HepG2 (cell line): ENCODE results near the gene GLUD1. TPM values are rescaled to one million over a fixed set of nuclear protein-coding genes. Genes with fewer than 3 reads are reported as not detected.

Experiments
- ATAC-seq: fragments of 200-7000 bp; cut with Tn5 transposase; 3 replicates; pipeline ENCODE4 v1.9.1; 2020; ENCODE audit warnings: mild to moderate bottlenecking, moderate library complexity
- BruUV-seq: library from RNA; stranded (reverse); fragments of 400-500 nt; replicated peaks from 2 replicates; lab custom pipeline; 2021; lab: Mats Ljungman, UMichigan
- CTCF ChIA-PET: fragments of 300-600 bp; formaldehyde crosslinking; extraction: SDS; loops from one replicate; lab custom pipeline; 2021; ENCODE audit warnings: low total read pairs, inconsistent platforms, low intra/inter-chr PET ratio; lab: Yijun Ruan, JAX
- POLR2A ChIA-PET: fragments of 350-600 bp; sonication (Branson Sonifier 250); formaldehyde crosslinking; loops from one replicate; lab custom pipeline; 2020; ENCODE audit warnings: antibody characterized with exemption, inconsistent platforms; lab: Yijun Ruan, JAX
- DNase-seq: peaks from one replicate; pipeline ENCODE4 v3.0.0-alpha.2; 2015; ENCODE audit warnings: low spot score
- FAIRE-seq: peaks from 3 replicates; lab custom pipeline; 2011; peaks lifted over from hg19 to GRCh38; lab: Jason Lieb, UNC
- H2AFZ ChIP-seq: one replicate; pipeline ENCODE4 v1.6.1; 2011; ENCODE audit warnings: low read length, inconsistent platforms
- H3K27ac ChIP-seq: fragments of 300-600 bp; 3 replicates; pipeline ENCODE4 v1.8.0; 2011; ENCODE audit warnings: mixed run types, mild to moderate bottlenecking, mixed read lengths, low read length, inconsistent platforms; ENCODE audit not compliant: insufficient read depth; ENCODE audit errors: extremely low read length
- H3K27me3 ChIP-seq, 2 experiments: fragments of 200-600 bp in 1 of 2; 2 replicates in 1 of 2; 3 replicates in 1 of 2; pipeline versions ENCODE4 v1.6.0 to v1.8.0; 2011; ENCODE audit warnings: low read length in 2 of 2, mild to moderate bottlenecking in 2 of 2, moderate library complexity in 2 of 2, inconsistent platforms in 1 of 2; ENCODE audit not compliant: insufficient read depth in 2 of 2, control insufficient read depth in 1 of 2
- H3K36me3 ChIP-seq, 2 experiments: fragments of 200-600 bp in 1 of 2; replicated peaks in 1 of 2; 2 replicates in 1 of 2; 3 replicates in 1 of 2; pipeline versions ENCODE4 v1.5.1 to v1.8.0; 2011; ENCODE audit warnings: low read length in 2 of 2, inconsistent platforms in 1 of 2; ENCODE audit not compliant: insufficient read depth in 2 of 2, control insufficient read depth in 1 of 2
- H3K4me1 ChIP-seq: 2 replicates; pipeline ENCODE4 v1.5.1; 2012; ENCODE audit warnings: low read length, inconsistent platforms; ENCODE audit not compliant: insufficient read depth
- H3K4me2 ChIP-seq: 2 replicates; pipeline ENCODE4 v1.6.0; 2011; ENCODE audit warnings: low read depth, low read length, inconsistent platforms
- H3K4me3 ChIP-seq, 3 experiments: fragments of 200-600 bp in 1 of 3; sonication (generic), shearing (Covaris generic) in 1 of 3; replicated peaks in 1 of 3; 2 replicates each; pipeline ENCODE4 v1.5.1; 2011 to 2016; ENCODE audit warnings: low read length in 3 of 3, inconsistent platforms in 2 of 3, low read depth in 2 of 3, mild to moderate bottlenecking in 2 of 3, control low read depth in 1 of 3, mixed read lengths in 1 of 3; ENCODE audit not compliant: insufficient read depth in 1 of 3
- H3K79me2 ChIP-seq: one replicate; pipeline ENCODE4 v1.6.1; 2011; ENCODE audit warnings: low read length, inconsistent platforms; ENCODE audit not compliant: insufficient read depth
- H3K9ac ChIP-seq: 2 replicates; pipeline ENCODE4 v1.6.0; 2011; ENCODE audit warnings: mild to moderate bottlenecking, low read depth, low read length, inconsistent platforms; ENCODE audit not compliant: insufficient read depth
- H3K9me3 ChIP-seq: 2 replicates; pipeline ENCODE4 v1.5.1; 2012; ENCODE audit warnings: mild to moderate bottlenecking, low read length
- H4K20me1 ChIP-seq: 2 replicates; pipeline ENCODE4 v1.6.0; 2011; ENCODE audit warnings: inconsistent platforms, mild to moderate bottlenecking, low read length, moderate library complexity; ENCODE audit not compliant: insufficient read depth
- GMEB2 ChIP-seq: IDR thresholded peaks from 2 replicates; pipeline ENCODE4 v1.6.1; 2016; ENCODE audit warnings: missing biosample characterization, missing genetic modification reagents, low read depth
- HBP1 ChIP-seq: IDR thresholded peaks from 2 replicates; pipeline ENCODE4 v1.6.1; 2016; ENCODE audit warnings: low read depth, control low read depth
- JUND ChIP-seq: sonication (generic); formaldehyde crosslinking; IDR thresholded peaks from 2 replicates; pipeline ENCODE4 v1.8.0; 2022; ENCODE audit warnings: mild to moderate bottlenecking, missing genetic modification reagents
- NKX3-1 ChIP-seq: sonication (generic); formaldehyde crosslinking; IDR thresholded peaks from 2 replicates; pipeline ENCODE4 v1.5.0; 2020; ENCODE audit warnings: missing genetic modification reagents
- NONO ChIP-seq, 2 experiments: fragments of 450-650 bp in 1 of 2; sonication (generic) in 1 of 2; formaldehyde crosslinking in 1 of 2; IDR thresholded peaks in 1 of 2; conservative IDR thresholded peaks in 1 of 2; 2 replicates each; pipeline versions ENCODE4 v1.6.1 to v1.8.0; 2017 to 2022; ENCODE audit warnings: mild to moderate bottlenecking in 1 of 2, missing genetic modification reagents in 1 of 2, moderate library complexity in 1 of 2
- POLR2A ChIP-seq, 2 experiments: IDR thresholded peaks; 2 replicates each; pipeline ENCODE4 v1.6.1; 2011; ENCODE audit warnings: low read depth in 2 of 2, low read length in 2 of 2, mild to moderate bottlenecking in 1 of 2, moderate library complexity in 1 of 2; ENCODE audit not compliant: insufficient read depth in 1 of 2
- SCMH1 ChIP-seq: sonication (generic); formaldehyde crosslinking; IDR thresholded peaks from 2 replicates; pipeline ENCODE4 v1.9.0; 2021; ENCODE audit warnings: missing genetic modification reagents, mild to moderate bottlenecking, borderline replicate concordance
- ZBTB7B ChIP-seq: sonication (generic); formaldehyde crosslinking; IDR thresholded peaks from 2 replicates; pipeline ENCODE4 v1.4.0; 2020; ENCODE audit warnings: missing genetic modification reagents
- ZMAT3 ChIP-seq: sonication (generic); formaldehyde crosslinking; conservative IDR thresholded peaks from 2 replicates; pipeline ENCODE4 v1.7.0; 2021; ENCODE audit warnings: missing genetic modification reagents
- ZSCAN12 ChIP-seq: sonication (generic); formaldehyde crosslinking; IDR thresholded peaks from 2 replicates; pipeline ENCODE4 v1.9.0; 2021; ENCODE audit warnings: mild to moderate bottlenecking, missing genetic modification reagents
- WGBS: methylation state at CpG from one replicate; pipeline ENCODE4 v1.1.6; 2017; ENCODE audit warnings: low lambda C conversion rate; 5-methylcytosine and 5-hydroxymethylcytosine counted together
- in situ Hi-C: cut with HindIII; loops from 2 replicates; pipeline ENCODE4 v1.10.0; 2017; ENCODE audit warnings: low pct_unique_long_range_greater_than_20kb; ENCODE audit not compliant: extremely low pct_ligation_motif_present
- intact Hi-C: fragments of 100-400 bp; cut with micrococcal nuclease; formaldehyde crosslinking; loops from one replicate; pipeline ENCODE4 v1.10.0; 2022; ENCODE audit not compliant: unreplicated experiment
- polyA plus RNA-seq, 8 experiments: library from polyadenylated mRNA; depleted of rRNA in 3 of 8; stranded (reverse) in 7 of 8; unstranded in 1 of 8; fragments of >200 nt; fragmentation: Illumina TruSeq in 4 of 8; extraction: Trizol in 4 of 8; gene quantifications; 2 replicates each; pipeline versions ENCODE4 v1.2.1 to v1.2.3, GENCODE V29; 2011 to 2016; ENCODE audit warnings: low read depth in 4 of 8, missing spikeins in 1 of 8, mixed read lengths in 1 of 8; ENCODE audit not compliant: insufficient read depth in 1 of 8
- total RNA-seq, 5 experiments: library from RNA; depleted of rRNA; stranded (reverse); fragments of >200 nt; fragmentation: Illumina TruSeq; extraction: Trizol; gene quantifications; 2 replicates each; pipeline ENCODE4 v1.2.3, GENCODE V29; 2016; ENCODE audit warnings: low read depth in 1 of 5

GLUD1 gene
- total and polyA plus RNA-seq, 2 of the 13 experiments (the other 11 are each of a cell fraction or from before 2014, with no cell fraction given): 301 to 798 TPM

GRCh38 chr10:87058171-87058570 lies 36.5 kb downstream of the GLUD1 start:
- no TSS peak for BruUV-seq

GRCh38 chr10:87054373-87055295 lies 40.0 kb downstream of the GLUD1 start:
- CTCF ChIA-PET: no interaction called here
- peak; percentile 33 for ATAC-seq

More at GRCh38 chr10:87058171-87058570, 36.5 kb downstream of the GLUD1 start:
- Histone ChIP-seq H3K9ac (no peak overlapping the region), H3K4me1 (peaks cover 22% of the 10 kb centered on the region), H3K27ac (no peak overlapping the region), H3K27me3 (no peaks in the 10 kb centered on the region), H3K79me2 (no peaks in the 10 kb centered on the region), H3K36me3 (peaks cover 31 to 88% of the 10 kb centered on the region in 2 experiments), H3K4me2 (no peak overlapping the region), H4K20me1 (no peaks in the 10 kb centered on the region; the same call in none of the 2 replicates), H3K4me3 (no peak overlapping the region), H2AFZ (no peak overlapping the region), H3K9me3 (no peaks in the 10 kb centered on the region)
- in situ Hi-C loops: no loop called here
- 100% methylated on average over 1 of the region's 1 CpG for WGBS
- FAIRE-seq (no peak), ATAC-seq (no peak), DNase-seq (no peak)
- CTCF ChIA-PET: no interaction called here
- intact Hi-C loops: no loop called here
- POLR2A ChIA-PET: no interaction called here
- no peak for TF ChIP-seq ZSCAN12
- TF ChIP-seq GMEB2 (CRISPR knock-in tag): no peak
- TF ChIP-seq ZMAT3 (CRISPR knock-in tag): no peak
- no peak for TF ChIP-seq NKX3-1 (CRISPR knock-in tag)
- TF ChIP-seq ZBTB7B (CRISPR knock-in tag): no peak

More at GRCh38 chr10:87054373-87055295, 40.0 kb downstream of the GLUD1 start:
- Histone ChIP-seq H3K9ac (no peak overlapping the region), H2AFZ (no peak overlapping the region), H3K36me3 (peaks cover 37 to 87% of the 10 kb centered on the region in 2 experiments), H3K27ac (no peak overlapping the region), H3K4me1 (no peaks in the 10 kb centered on the region), H3K27me3 (no peaks in the 10 kb centered on the region), H3K79me2 (no peaks in the 10 kb centered on the region), H3K9me3 (no peaks in the 10 kb centered on the region), H4K20me1 (no peaks in the 10 kb centered on the region; the same call in 1 of the 2 replicates), H3K4me2 (no peak overlapping the region), H3K4me3 (no peak overlapping the region)
- intact Hi-C loops: no loop called here
- BruUV-seq: no TSS peak
- in situ Hi-C loops: no loop called here
- FAIRE-seq (no peak), DNase-seq (no peak)
- 93% methylated on average over 7 of the region's 7 CpGs for WGBS
- POLR2A ChIA-PET: no interaction called here
- TF ChIP-seq HBP1 (no peak), SCMH1 (no peak), POLR2A (IDR thresholded peaks at IDR 0.05; ENCODE audit: insufficient read depth in 1 of 2, low read depth in 2 of 2, low read length in 2 of 2) (peak in 1 of 2 experiments; percentile 40; a peak in 1 of 4 replicates), NONO (IDR thresholded peaks at IDR 0.05) (no peak), NONO (CRISPR knock-in tag; conservative IDR thresholded peaks at IDR 0.05) (no peak), JUND (CRISPR knock-in tag) (no peak)
